HG03066 (cell line): ENCODE measurements around the gene ENOX2.

Experiments used
- ATAC-seq: cut with Tn5 transposase; IDR thresholded peaks from one replicate; pipeline ENCODE4 v1.9.1; 2021; ENCODE audit warnings: low read depth; ENCODE audit not compliant: unreplicated experiment

The ENOX2 gene

GRCh38 chrX:130885508-130885907 is 17.5 kb downstream of the ENOX2 start:
- ATAC-seq = no peak

- ATAC-seq = no peak
Measured at GRCh38 chrX:130884627-130885026, 18.4 kb downstream of the ENOX2 start.

- ATAC-seq = no peak
Measured at GRCh38 chrX:130879869-130880268, 23.1 kb downstream of the ENOX2 start.

GRCh38 chrX:130878350-130879341 is 24.4 kb downstream of the ENOX2 start:
- ATAC-seq = no peak

- ATAC-seq = no peak
Measured at GRCh38 chrX:130877892-130878341, 25.1 kb downstream of the ENOX2 start.

GRCh38 chrX:130876226-130876625 is 26.8 kb downstream of the ENOX2 start:
- no peak for ATAC-seq

- ATAC-seq = no peak
Measured at GRCh38 chrX:130874751-130875150, 28.3 kb downstream of the ENOX2 start.

- no peak for ATAC-seq
Measured at GRCh38 chrX:130869239-130869638, 33.8 kb downstream of the ENOX2 start.

GRCh38 chrX:130861462-130861861 is 41.5 kb downstream of the ENOX2 start:
- ATAC-seq = no peak

GRCh38 chrX:130857207-130857606 is 45.8 kb downstream of the ENOX2 start:
- peak; percentile 88 for ATAC-seq

- ATAC-seq = no peak
Measured at GRCh38 chrX:130851569-130851968, 51.4 kb downstream of the ENOX2 start.

- peak; percentile 77 for ATAC-seq
Measured at GRCh38 chrX:130848763-130849162, 54.2 kb downstream of the ENOX2 start.

GRCh38 chrX:130846746-130847145 is 56.3 kb downstream of the ENOX2 start:
- ATAC-seq = no peak

GRCh38 chrX:130841776-130842175 is 61.2 kb downstream of the ENOX2 start:
- ATAC-seq = no peak

- no peak for ATAC-seq
Measured at GRCh38 chrX:130840345-130840744, 62.7 kb downstream of the ENOX2 start.

- no peak for ATAC-seq
Measured at GRCh38 chrX:130836447-130836846, 66.6 kb downstream of the ENOX2 start.

- ATAC-seq = no peak
Measured at GRCh38 chrX:130834830-130835229, 68.2 kb downstream of the ENOX2 start.

GRCh38 chrX:130834149-130834548 is 68.9 kb downstream of the ENOX2 start:
- ATAC-seq = no peak

- ATAC-seq = no peak
Measured at GRCh38 chrX:130831347-130831722, 71.7 kb downstream of the ENOX2 start.

- no peak for ATAC-seq
Measured at GRCh38 chrX:130830599-130831346, 72.2 kb downstream of the ENOX2 start.
